DOHH2 (cell line): Measurements from ENCODE around the gene PARP2.
"Not testable (repeated sequence)": the region's sequence is repeated elsewhere in the genome, so short reads cannot be mapped to it uniquely, and the experiment has no call there.

Experiments
- H3F3A ChIP-seq: fragments of 200-600 bp; sonication (generic), shearing (Covaris generic); 2 replicates; pipeline ENCODE4 v1.6.0; 2016; ENCODE audit warnings: antibody characterized with exemption, mild to moderate bottlenecking; ENCODE audit not compliant: control insufficient read depth, insufficient read depth
- H3K27ac ChIP-seq: fragments of 200-600 bp; sonication (generic); 2 replicates; pipeline ENCODE4 v1.5.1; 2014; ENCODE audit warnings: low read depth, mild to moderate bottlenecking, low read length, moderate library complexity
- H3K27me3 ChIP-seq: fragments of 200-600 bp; sonication (generic); 2 replicates; pipeline ENCODE4 v1.6.1; 2014; ENCODE audit warnings: mild to moderate bottlenecking, low read length, mixed read lengths; ENCODE audit not compliant: control insufficient read depth
- H3K36me3 ChIP-seq: fragments of 200-600 bp; sonication (generic); 2 replicates; pipeline ENCODE4 v1.6.1; 2014; ENCODE audit warnings: mild to moderate bottlenecking, low read length, moderate library complexity, mixed read lengths; ENCODE audit not compliant: control insufficient read depth
- H3K4me1 ChIP-seq: fragments of 200-600 bp; sonication (generic); 2 replicates; pipeline ENCODE4 v1.6.1; 2014; ENCODE audit warnings: mild to moderate bottlenecking, low read length, mixed read lengths; ENCODE audit not compliant: control insufficient read depth
- H3K4me2 ChIP-seq: fragments of 200-600 bp; sonication (generic); 2 replicates; pipeline ENCODE4 v1.6.0; 2014; ENCODE audit warnings: mild to moderate bottlenecking, low read length, moderate library complexity
- H3K4me3 ChIP-seq: fragments of 200-600 bp; sonication (generic); 2 replicates; pipeline ENCODE4 v1.5.1; 2014; ENCODE audit warnings: mild to moderate bottlenecking, low read length, mixed read lengths
- H3K79me2 ChIP-seq: fragments of 200-600 bp; sonication (generic); 2 replicates; pipeline ENCODE4 v1.6.1; 2014; ENCODE audit warnings: mild to moderate bottlenecking, low read length, mixed read lengths; ENCODE audit not compliant: control insufficient read depth
- H3K9me2 ChIP-seq: fragments of 200-600 bp; sonication (generic); replicated peaks from 2 replicates; pipeline ENCODE4 v1.6.1; 2014; ENCODE audit warnings: mild to moderate bottlenecking, low read length, mixed read lengths; ENCODE audit not compliant: control insufficient read depth
- H3K9me3 ChIP-seq: fragments of 200-600 bp; sonication (generic); 2 replicates; pipeline ENCODE4 v1.6.1; 2014; ENCODE audit warnings: antibody characterized with exemption, low read length, mixed read lengths; ENCODE audit not compliant: control insufficient read depth, insufficient read depth
- H4K20me1 ChIP-seq: fragments of 200-600 bp; sonication (generic); 2 replicates; pipeline ENCODE4 v1.6.0; 2014; ENCODE audit warnings: low read depth, mild to moderate bottlenecking, antibody characterized with exemption, low read length, moderate library complexity; ENCODE audit not compliant: control insufficient read depth, insufficient read depth
- EZH2phosphoT487 ChIP-seq: fragments of 200-600 bp; sonication (generic); IDR thresholded peaks from 2 replicates; pipeline ENCODE4 v1.6.1; 2017; ENCODE audit warnings: borderline replicate concordance, mild to moderate bottlenecking, antibody characterized with exemption, low read length, moderate library complexity, mixed read lengths
- TF ChIP-seq, protein P1 (sequence below): fragments of 200-600 bp; sonication (generic); IDR thresholded peaks from one replicate; pipeline ENCODE4 v1.5.1; 2014; ENCODE audit warnings: antibody characterized with exemption, mild to moderate bottlenecking, low read depth, low read length; ENCODE audit not compliant: poor library complexity, severe bottlenecking

PARP2 gene

DNA sequence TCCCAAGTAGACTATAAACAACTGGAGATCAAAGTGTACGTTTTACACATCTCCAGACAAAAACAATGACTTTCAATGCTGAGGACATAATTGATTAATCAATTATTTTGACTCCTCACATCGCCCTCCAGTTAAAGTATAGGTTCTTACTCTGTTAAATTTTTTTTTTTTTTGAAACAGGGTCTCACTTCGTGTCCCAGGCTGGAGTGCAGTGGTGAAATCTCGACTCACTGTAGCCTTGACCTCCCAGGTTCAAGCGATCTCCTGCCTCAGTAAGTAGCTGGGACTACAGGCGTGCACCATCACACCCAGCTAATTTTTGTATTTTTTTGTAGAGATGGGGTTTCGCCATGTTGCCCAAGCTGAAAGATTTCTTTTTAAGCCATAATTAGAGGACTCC, 9.4 kb upstream of the PARP2 start:
- no peak for TF ChIP-seq EZH2phosphoT487
- TF ChIP-seq, protein P1, sequence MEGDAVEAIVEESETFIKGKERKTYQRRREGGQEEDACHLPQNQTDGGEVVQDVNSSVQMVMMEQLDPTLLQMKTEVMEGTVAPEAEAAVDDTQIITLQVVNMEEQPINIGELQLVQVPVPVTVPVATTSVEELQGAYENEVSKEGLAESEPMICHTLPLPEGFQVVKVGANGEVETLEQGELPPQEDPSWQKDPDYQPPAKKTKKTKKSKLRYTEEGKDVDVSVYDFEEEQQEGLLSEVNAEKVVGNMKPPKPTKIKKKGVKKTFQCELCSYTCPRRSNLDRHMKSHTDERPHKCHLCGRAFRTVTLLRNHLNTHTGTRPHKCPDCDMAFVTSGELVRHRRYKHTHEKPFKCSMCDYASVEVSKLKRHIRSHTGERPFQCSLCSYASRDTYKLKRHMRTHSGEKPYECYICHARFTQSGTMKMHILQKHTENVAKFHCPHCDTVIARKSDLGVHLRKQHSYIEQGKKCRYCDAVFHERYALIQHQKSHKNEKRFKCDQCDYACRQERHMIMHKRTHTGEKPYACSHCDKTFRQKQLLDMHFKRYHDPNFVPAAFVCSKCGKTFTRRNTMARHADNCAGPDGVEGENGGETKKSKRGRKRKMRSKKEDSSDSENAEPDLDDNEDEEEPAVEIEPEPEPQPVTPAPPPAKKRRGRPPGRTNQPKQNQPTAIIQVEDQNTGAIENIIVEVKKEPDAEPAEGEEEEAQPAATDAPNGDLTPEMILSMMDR = no peak
- Histone ChIP-seq H3K27me3 (no peaks in the 10 kb centered on the region), H3F3A (peaks cover 22% of the 10 kb centered on the region), H3K36me3 (peaks cover 34% of the 10 kb centered on the region), H3K9me3 (no peaks in the 10 kb centered on the region), H4K20me1 (peaks cover 6% of the 10 kb centered on the region; the same call in 1 of the 2 replicates), H3K4me1 (peaks cover 46% of the 10 kb centered on the region), H3K9me2 (no peaks in the 10 kb centered on the region), H3K79me2 (peaks cover 51% of the 10 kb centered on the region), H3K4me3 (peak overlapping the region; percentile 97), H3K4me2 (peak overlapping the region; percentile 98), H3K27ac (peak overlapping the region; percentile 83)

DNA sequence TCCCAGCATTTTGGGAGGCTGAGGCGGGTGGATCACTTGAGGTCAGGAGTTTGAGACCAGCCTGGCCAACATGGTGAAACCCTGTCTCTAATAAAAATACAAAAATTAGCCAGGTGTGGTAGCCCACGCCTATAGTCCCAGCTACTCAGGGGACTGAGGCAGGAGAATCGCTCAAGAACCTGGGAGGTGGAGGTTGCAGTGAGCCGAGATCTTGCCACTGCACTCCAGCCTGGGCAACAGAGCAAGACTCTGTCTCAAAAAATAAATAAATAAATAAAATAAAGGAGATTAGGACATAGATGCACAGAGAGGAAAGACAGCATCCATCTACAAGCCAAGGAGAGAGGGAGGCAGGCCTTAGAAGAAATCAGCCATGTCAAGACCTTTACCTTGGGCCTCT, 2.4 kb upstream of the PARP2 start:
- Histone ChIP-seq H3K4me2 (peak overlapping the region; percentile 82; the same call in 1 of the 2 replicates), H3F3A (peaks cover 19% of the 10 kb centered on the region), H3K79me2 (peaks cover 26% of the 10 kb centered on the region), H3K36me3 (peaks cover 22% of the 10 kb centered on the region), H3K27ac (peak overlapping the region; percentile 97; the same call in 1 of the 2 replicates), H3K4me1 (peaks cover 17% of the 10 kb centered on the region)
- H3K9me2 ChIP-seq, H4K20me1 ChIP-seq, H3K27me3 ChIP-seq, H3K4me3 ChIP-seq, H3K9me3 ChIP-seq: not testable (repeated sequence)

DNA sequence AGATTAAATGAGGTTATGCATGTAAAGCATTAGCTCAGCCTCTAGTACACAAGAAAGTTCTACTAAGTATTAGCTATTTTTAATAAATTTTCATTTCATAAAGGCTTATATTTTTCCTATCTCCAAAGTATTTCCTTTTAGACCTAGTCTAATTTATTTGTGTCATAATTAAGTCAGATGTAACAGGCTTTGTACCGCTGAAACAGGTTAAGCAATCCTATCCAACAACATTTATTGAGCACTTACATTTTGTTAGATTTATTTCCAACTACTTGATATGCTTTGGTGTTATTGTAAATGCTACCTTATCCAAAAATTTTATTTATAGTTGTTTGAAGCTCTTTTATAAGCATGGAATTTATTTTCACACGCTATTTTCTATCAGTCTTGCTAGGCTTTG, 1.8 kb upstream of the PARP2 start:
- Histone ChIP-seq H4K20me1 (no peaks in the 10 kb centered on the region), H3K27me3 (no peaks in the 10 kb centered on the region), H3F3A (peaks cover 19% of the 10 kb centered on the region), H3K79me2 (peaks cover 26% of the 10 kb centered on the region), H3K4me2 (peak overlapping the region; percentile 82), H3K36me3 (peaks cover 28% of the 10 kb centered on the region), H3K27ac (peak overlapping the region; percentile 97), H3K9me3 (no peaks in the 10 kb centered on the region), H3K4me1 (peaks cover 17% of the 10 kb centered on the region), H3K4me3 (peak overlapping the region; percentile 85), H3K9me2 (no peaks in the 10 kb centered on the region)
- TF ChIP-seq EZH2phosphoT487 = no peak
- TF ChIP-seq, protein P1 = no peak

DNA sequence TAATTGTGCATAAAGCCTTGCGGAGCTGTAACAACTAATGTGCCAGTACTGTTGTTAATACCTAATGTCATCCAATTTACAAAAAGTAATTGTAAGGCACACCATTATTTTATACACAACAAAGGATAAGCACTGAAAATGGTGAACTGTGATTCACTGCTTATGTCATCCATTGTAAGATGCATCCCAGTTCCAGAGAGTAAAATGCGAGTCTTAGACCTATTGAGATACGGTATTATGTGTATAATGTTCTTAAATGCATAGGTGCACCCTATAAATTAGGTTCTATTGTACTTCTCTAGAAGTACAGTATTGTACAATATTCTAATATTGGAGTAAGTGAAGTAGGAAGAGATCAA, 406 bp downstream of the PARP2 start:
- peaks cover 46% of the 10 kb centered on the region for H3K36me3 ChIP-seq
- H3K27ac ChIP-seq = peak overlapping the region; percentile 97
- H3K27me3 ChIP-seq = no peaks in the 10 kb centered on the region
- peaks cover 16% of the 10 kb centered on the region for H3F3A ChIP-seq
- no peaks in the 10 kb centered on the region for H3K9me3 ChIP-seq
- H3K79me2 ChIP-seq = peaks cover 26% of the 10 kb centered on the region
- TF ChIP-seq, protein P1 = no peak
- TF ChIP-seq EZH2phosphoT487 = no peak
- H4K20me1 ChIP-seq = no peaks in the 10 kb centered on the region
- H3K4me2 ChIP-seq = peak overlapping the region; percentile 88
- no peaks in the 10 kb centered on the region for H3K9me2 ChIP-seq
- peaks cover 17% of the 10 kb centered on the region for H3K4me1 ChIP-seq
- peak overlapping the region; percentile 85 for H3K4me3 ChIP-seq
